ENCODE data around the gene TMCO2.
A peak's percentile ranks its signal among the peaks of the same experiment; 100 is the strongest.

TMCO2 gene

DNA sequence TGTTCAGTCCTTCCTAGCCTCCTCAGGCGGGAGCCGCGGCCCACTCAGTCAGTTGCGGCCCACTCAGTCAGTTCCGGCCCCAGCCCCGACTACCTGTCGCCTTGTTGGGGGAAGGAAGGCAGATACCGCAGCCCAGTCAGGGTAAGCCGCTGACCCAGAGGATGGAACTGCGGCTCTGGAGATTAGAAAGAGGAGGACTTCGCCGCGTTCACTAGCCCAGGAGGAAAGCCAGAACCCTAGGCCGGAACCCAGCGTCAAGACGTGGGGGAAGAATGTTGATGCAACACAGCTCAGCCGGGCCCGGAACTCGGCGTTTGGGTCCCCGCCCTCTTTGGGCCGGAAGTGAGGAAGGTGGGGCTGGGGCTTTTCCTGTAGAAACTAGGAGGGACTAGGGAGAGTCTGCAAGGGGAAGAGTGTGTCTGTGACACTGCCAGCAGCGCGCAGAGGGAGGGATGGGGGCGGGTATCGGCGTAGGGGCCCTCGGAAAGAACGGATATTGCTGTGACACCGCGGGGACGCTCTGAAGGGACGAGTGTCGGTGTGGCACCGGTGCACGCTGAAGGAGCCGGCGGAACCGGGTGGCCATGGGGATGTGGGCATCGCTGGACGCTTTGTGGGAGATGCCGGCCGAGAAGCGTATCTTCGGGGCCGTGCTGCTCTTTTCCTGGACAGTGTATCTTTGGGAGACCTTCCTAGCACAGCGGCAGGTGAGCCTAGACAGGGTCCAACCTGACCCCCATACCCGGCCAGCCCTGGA, 10.1 kb downstream of the TMCO2 start, which contains the start of gene ZMPSTE24:
TSS of gene ZMPSTE24 (plus strand) at position 549 of the 757 bp plus-strand sequence. CDS start at position 585, 36 bp downstream.
- peak; percentile 97 to 99 for DNase-seq

GRCh38 chr1:40258445-40258769, 10.7 kb downstream of the TMCO2 start:
- DNase-seq, result no peak

DNA sequence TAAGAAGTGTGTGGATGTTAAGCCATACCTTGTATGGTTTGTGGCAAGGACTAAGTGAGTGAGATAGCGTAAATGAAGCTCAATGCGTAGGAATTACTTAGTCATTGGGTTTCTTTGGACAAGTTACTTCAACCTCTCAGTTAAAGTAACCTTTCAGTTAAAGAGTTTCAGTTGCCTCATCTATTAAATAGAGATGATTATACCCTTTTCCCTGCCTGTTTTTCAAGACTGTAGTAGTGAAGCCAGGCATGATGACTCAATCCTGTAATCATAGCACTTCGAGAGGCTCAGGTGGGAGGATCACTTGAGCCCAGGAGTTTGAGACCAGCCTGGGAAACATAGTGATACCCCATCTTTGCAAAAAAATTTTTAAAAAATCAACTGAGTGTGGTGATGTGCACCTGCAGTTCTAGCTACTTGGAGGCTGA, 16.6 kb downstream of the TMCO2 start:
- DNase-seq, result no peak

- no peak for DNase-seq
Measured at GRCh38 chr1:40265298-40265697, 17.6 kb downstream of the TMCO2 start.

DNA sequence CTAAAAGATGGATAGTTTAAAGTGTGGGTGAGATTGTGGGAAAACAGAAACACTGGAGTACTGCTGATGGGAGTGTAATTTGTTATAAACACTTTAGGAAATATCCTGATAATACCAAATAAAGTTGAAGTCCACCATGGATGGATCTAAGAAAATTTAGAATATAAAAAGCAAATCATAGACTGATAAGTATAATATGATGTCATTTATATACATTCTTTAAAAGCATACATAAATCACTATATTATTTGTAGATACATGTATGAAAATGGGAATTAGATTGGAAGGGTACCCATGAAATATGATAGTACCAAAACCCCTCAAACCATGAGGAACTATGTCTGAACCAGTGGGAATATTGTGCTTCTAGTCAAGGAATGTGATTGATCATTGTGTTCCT, 18.2 kb downstream of the TMCO2 start:
- no peak for DNase-seq

GRCh38 chr1:40266786-40267535, 19.2 kb downstream of the TMCO2 start:
- DNase-seq, result no peak

DNA sequence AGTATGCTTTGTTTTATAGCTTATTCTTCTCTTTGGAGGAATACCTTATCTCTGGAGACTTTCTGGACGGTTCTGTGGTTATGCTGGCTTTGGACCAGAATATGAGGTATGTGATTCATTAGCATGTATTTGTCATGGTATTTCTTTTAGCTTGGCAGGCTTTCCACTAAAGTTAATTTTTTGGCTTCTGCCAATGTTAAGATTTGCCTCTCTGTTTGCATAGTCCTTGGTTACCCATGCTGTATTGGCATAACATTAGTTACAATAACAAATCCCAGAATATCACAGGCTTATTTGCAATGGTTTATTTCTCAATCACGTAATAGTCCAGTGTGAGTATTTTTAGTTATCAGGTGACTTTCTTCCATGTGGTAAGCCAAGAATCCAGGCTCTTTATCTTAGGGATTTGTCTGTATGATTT, 20.0 kb downstream of the TMCO2 start:
- DNase-seq, result no peak

DNA sequence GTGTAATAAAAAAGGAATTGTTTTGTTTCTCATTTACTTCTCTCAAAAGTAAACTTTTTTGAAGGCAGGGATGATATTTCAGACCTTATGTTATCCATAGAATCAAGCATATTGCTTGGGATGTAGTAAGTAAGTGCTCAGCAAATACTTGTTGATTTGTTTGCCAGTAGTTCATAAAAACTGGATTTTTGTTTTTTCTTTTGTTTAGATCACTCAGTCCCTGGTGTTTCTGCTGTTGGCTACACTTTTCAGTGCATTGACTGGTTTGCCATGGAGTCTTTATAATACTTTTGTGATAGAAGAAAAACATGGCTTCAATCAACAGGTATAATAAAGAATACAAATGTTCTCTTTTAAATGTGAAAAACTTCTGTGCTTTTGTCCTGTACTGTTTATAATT, 20.5 kb downstream of the TMCO2 start:
- DNase-seq, result no peak

DNA sequence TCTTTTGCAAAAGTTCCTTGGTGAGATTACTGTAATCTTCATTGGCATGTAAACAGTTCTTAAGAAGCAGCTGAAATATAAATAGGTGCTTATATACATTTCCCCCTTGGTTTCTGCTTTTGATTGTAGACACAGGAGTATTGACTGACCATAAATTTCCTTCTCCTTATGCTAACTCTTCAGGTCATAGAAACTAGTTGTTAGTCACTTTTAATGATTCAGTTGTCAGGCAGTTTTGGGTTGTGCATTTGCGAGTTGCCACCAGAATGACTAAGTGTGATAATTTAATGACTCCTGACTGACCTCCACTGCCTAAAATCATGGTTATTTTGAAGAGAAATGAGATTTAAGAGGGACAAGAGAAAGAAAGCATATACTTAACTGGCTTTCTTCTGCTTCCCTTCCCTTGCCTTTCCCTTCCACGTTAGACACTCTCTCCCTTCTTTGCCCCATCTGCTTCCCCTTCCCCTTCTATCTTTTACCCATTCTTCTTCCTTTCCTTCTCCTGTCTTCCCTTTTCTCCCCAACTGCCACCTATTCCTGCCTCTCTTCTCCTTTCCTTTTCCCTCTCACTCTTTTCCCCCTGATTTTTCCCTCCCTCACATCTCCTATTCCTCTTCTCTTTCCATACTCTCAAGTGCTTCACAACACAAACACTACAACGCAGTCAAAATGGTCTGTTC, 22.6 kb downstream of the TMCO2 start:
- no peak for DNase-seq

DNA sequence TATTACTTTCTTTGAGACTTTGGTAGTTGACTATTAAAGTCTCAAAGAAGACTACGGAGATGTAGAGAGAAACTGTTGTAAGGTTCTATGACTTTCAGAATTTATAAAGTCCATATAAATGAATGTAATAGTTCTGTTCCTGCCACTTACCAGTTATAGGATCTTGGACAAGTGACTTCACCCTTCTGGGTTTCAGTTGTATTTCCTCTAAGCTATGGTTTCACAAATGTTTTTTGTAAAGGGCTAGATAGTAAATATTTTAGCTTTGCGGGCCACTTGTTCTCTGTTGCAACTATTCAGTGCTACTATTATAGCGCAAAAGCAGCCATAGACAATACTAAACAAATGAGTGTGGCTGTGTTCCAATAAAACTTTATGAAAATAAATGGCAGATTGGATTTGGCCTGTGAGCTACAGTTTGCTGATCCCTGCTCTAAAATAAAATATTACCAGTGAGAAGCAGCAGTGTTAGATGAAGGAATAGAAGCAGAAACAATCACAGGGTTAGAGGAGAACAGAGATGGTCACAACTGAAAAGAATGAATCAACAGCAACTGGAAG, 25.0 kb downstream of the TMCO2 start:
- DNase-seq, result no peak

DNA sequence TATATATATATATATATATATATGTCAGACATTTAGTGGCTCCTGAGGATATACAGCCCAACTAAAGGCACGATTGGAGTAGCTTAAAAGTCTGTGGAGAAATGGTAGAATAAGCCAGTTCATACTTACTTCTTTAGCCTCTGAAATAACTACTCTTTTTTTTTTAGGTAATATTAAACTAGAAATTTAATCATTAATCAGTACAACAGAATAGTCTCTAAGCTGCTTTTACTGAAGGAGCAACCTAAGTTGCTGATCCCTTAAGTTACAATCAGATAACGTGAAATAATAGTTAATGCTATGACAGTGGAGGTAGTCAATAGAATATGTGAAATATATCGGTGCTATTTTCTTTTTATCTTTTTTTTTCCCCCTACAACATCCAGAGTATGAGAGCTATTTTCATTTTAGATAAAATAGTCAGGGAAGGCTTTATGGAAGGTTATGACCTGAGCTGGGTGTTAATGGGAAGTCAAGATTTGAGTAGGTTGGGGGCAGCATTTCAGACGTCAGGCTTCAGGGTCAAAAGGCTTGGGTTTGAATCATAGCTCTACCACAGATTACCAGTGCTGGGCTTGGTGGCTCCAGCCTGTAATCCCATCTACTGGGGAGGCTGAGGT, 25.9 kb downstream of the TMCO2 start:
- DNase-seq, result no peak

DNA sequence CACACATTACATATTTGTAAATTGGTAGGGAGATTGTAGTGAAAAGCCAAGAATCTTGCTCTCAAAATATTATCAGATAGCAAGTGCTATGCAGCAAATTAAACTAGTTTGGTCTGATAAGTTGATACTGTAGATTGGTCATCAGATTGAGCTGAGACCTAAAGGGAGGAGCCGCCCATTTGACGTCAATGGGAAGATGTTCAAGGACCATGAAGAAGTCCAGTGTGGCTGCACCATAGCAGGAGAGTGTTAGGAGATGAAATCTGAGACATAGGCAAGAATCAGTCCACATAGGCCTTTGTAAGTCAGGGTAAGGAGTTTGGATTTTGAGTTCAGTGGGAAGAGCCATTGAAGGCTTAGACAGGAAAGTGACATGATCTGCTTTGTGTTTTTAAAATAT, 26.6 kb downstream of the TMCO2 start:
- no peak for DNase-seq

- DNase-seq, result no peak
Measured at GRCh38 chr1:40276122-40276521, 28.4 kb downstream of the TMCO2 start.

DNA sequence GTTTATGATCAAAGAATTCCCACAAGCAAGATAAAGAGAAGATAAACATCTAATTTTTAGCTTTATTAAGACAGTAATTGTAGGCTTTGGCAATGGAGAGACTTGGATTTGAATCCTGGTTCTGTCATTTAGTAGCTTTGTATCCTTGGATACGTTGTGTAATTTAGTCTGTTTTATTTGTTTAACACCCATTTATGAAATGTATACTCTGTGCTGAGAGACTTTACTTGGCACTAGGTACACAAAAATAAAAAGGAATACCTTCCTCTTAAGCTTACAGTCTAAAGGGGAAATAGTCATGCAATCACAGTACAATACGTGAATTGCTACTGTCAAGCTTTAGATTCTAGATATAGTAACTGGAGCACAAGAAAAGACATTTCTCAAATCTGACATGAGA, 34.1 kb downstream of the TMCO2 start:
- DNase-seq, result no peak

- no peak for DNase-seq
Measured at GRCh38 chr1:40291293-40291692, 43.6 kb downstream of the TMCO2 start.

DNA sequence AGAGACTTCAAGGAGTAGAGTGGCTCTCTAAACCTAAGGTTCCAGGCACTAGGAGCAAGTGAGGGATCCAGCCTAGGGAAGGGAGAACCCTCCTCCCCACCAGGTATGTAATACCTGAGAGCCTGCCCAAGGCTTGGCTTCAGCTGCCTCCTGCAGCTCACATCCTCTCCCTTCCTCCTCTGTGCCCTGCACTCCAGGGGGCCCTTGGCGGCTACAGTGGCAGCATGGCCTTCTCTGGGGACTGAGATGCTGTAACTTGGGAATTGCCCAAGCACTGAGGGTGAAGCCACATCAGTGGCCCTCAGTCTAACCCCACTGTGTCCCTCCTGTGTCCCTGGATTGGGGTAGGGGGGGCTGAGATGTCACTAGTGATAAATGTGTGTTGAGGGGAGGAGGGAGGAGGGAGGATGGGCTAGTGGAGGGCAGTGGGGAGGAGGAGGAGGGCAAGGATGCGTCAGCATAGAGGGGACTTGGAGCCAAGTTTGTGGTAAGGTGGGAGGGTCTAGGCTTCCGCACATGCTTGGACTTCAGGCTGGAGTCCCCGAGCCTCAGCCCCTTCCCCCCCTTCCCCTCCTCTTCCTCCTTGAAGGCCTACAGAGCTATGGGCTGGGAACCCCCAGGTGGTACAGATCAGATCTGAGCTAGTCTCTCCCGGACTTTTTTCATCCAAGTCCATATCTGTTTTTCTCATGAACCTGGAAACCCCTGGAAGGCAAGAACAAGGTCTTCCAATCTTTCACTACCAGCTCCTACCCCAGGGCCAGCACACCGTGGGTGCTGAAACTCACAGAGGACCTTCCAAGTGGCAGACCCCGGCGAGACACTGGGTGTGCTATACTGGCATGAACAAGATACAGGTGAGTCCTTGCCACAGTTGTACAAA, 51.9 kb downstream of the TMCO2 start:
- DNase-seq, result no peak

- DNase-seq, result no peak
Measured at GRCh38 chr1:40300249-40300567, 52.5 kb downstream of the TMCO2 start.

- no peak for DNase-seq
Measured at GRCh38 chr1:40300651-40301050, 52.9 kb downstream of the TMCO2 start.

- no peak for DNase-seq
Measured at GRCh38 chr1:40301066-40301465, 53.3 kb downstream of the TMCO2 start.
